K562 (cell line): ENCODE measurements around the gene ADIPOQ. TPM values are rescaled to one million over a fixed set of nuclear protein-coding genes. Genes with fewer than 3 reads are reported as not detected.
A peak's percentile ranks its signal among the peaks of the same experiment; 100 is the strongest.

Experiments used
- ATF1 ChIP-seq, 2 experiments: fragments of 450-650 bp in 1 of 2; IDR thresholded peaks; 2 replicates each; pipeline ENCODE4 v1.6.1; 2016; ENCODE audit warnings: missing compliant biosample characterization in 1 of 2, missing genetic modification characterization in 1 of 2
- CEBPB ChIP-seq: fragments of 450-650 bp; IDR thresholded peaks from 2 replicates; pipeline ENCODE4 v1.6.1; 2016; ENCODE audit warnings: missing genetic modification characterization, missing compliant biosample characterization
- CREM ChIP-seq: IDR thresholded peaks from 2 replicates; pipeline ENCODE4 v1.6.1; 2014; ENCODE audit warnings: antibody characterized with exemption, low read depth
- CTBP1 ChIP-seq: fragments of 450-650 bp; IDR thresholded peaks from 2 replicates; pipeline ENCODE4 v1.6.1; 2016; ENCODE audit warnings: borderline replicate concordance
- CXXC5 ChIP-seq: fragments of 250-450 bp; sonication (Bioruptor Pico); IDR thresholded peaks from 2 replicates; pipeline ENCODE4 v1.8.0; 2022; ENCODE audit warnings: inconsistent platforms, mild to moderate bottlenecking, moderate library complexity
- ETV5 ChIP-seq: sonication (generic); formaldehyde crosslinking; IDR thresholded peaks from 2 replicates; pipeline ENCODE4 v1.4.0; 2020; ENCODE audit warnings: low read depth, mild to moderate bottlenecking, missing genetic modification reagents
- FOXA3 ChIP-seq, 2 experiments: fragments of 450-650 bp in 1 of 2; sonication (generic) in 1 of 2; formaldehyde crosslinking; IDR thresholded peaks in 1 of 2; conservative IDR thresholded peaks in 1 of 2; 2 replicates each; pipeline versions ENCODE4 v1.4.0 to v1.8.0; 2020 to 2022; ENCODE audit warnings: mild to moderate bottlenecking in 2 of 2, missing genetic modification reagents in 1 of 2
- FOXP1 ChIP-seq: sonication (generic); formaldehyde crosslinking; IDR thresholded peaks from 2 replicates; pipeline ENCODE4 v1.8.0; 2022; ENCODE audit warnings: mild to moderate bottlenecking, missing genetic modification reagents
- GABPB1 ChIP-seq: sonication (generic); formaldehyde crosslinking; IDR thresholded peaks from 2 replicates; pipeline ENCODE4 v1.8.0; 2022; ENCODE audit warnings: mild to moderate bottlenecking, missing genetic modification reagents
- HDAC1 ChIP-seq, 2 experiments: fragments of 450-650 bp; IDR thresholded peaks; 2 replicates each; pipeline ENCODE4 v1.6.1; 2016 to 2017; ENCODE audit warnings: inconsistent platforms in 1 of 2, mild to moderate bottlenecking in 1 of 2, moderate library complexity in 1 of 2
- HSF4 ChIP-seq: fragments of 250-450 bp; sonication (Bioruptor Pico); IDR thresholded peaks from 2 replicates; pipeline ENCODE4 v2.1.2; 2022; ENCODE audit warnings: mild to moderate bottlenecking, moderate library complexity, borderline replicate concordance
- KLF16 ChIP-seq: IDR thresholded peaks from 2 replicates; pipeline ENCODE4 v1.6.1; 2016; ENCODE audit warnings: antibody characterized with exemption
- L3MBTL2 ChIP-seq: fragments of 450-650 bp; IDR thresholded peaks from 2 replicates; pipeline ENCODE4 v1.6.1; 2016; ENCODE audit warnings: mild to moderate bottlenecking, moderate library complexity
- LEF1 ChIP-seq: fragments of 450-650 bp; IDR thresholded peaks from 2 replicates; pipeline ENCODE4 v1.6.1; 2016; ENCODE audit warnings: mild to moderate bottlenecking
- MAFF ChIP-seq: IDR thresholded peaks from 2 replicates; pipeline ENCODE4 v1.6.1; 2012; ENCODE audit warnings: low read length, improper control_type of control experiment
- MTA3 ChIP-seq: fragments of 450-650 bp; formaldehyde crosslinking; IDR thresholded peaks from 2 replicates; pipeline ENCODE4 v1.6.1; 2017; ENCODE audit warnings: mild to moderate bottlenecking, borderline replicate concordance
- POLR2A ChIP-seq: fragments of 450-650 bp; conservative IDR thresholded peaks from 2 replicates; pipeline ENCODE4 v1.6.1; 2016
- POLR2AphosphoS5 ChIP-seq: IDR thresholded peaks from 2 replicates; pipeline ENCODE4 v1.6.1; 2011; ENCODE audit warnings: mild to moderate bottlenecking, low read depth, low read length, moderate library complexity; ENCODE audit not compliant: control insufficient read depth, insufficient read depth
- RAD21 ChIP-seq, 2 experiments: fragments of 250-450 bp in 1 of 2; fragments of 450-650 bp in 1 of 2; sonication (Bioruptor Pico) in 1 of 2; formaldehyde crosslinking in 1 of 2; IDR thresholded peaks in 1 of 2; conservative IDR thresholded peaks in 1 of 2; 2 replicates each; pipeline versions ENCODE4 v1.4.0 to v1.8.0; 2020 to 2022; ENCODE audit warnings: mild to moderate bottlenecking in 2 of 2, moderate library complexity in 1 of 2
- RBM25 ChIP-seq: fragments of 200-400 bp; formaldehyde crosslinking; IDR thresholded peaks from 2 replicates; pipeline ENCODE4 v1.6.1; 2018; ENCODE audit warnings: low read length, low read depth, moderate library complexity; ENCODE audit not compliant: severe bottlenecking
- SETDB1 ChIP-seq: IDR thresholded peaks from one replicate; pipeline ENCODE4 v1.6.1; 2012; ENCODE audit warnings: low read length, control low read depth, inconsistent platforms
- SIRT6 ChIP-seq: IDR thresholded peaks from one replicate; pipeline ENCODE4 v1.6.1; 2012; ENCODE audit warnings: low read depth, mild to moderate bottlenecking, control low read depth, inconsistent platforms, low read length, moderate library complexity
- SMARCA4 ChIP-seq: fragments of 450-650 bp; IDR thresholded peaks from 2 replicates; pipeline ENCODE4 v1.6.1; 2016
- SOX6 ChIP-seq: fragments of 450-650 bp; IDR thresholded peaks from 2 replicates; pipeline ENCODE4 v1.6.1; 2014; ENCODE audit warnings: mild to moderate bottlenecking
- TRIM24 ChIP-seq, 2 experiments: fragments of 450-650 bp; IDR thresholded peaks; 2 replicates each; pipeline ENCODE4 v1.6.1; 2016
- ZBED1 ChIP-seq: IDR thresholded peaks from 2 replicates; pipeline ENCODE4 v1.6.1; 2014
- ZEB2 ChIP-seq: fragments of 450-650 bp; IDR thresholded peaks from 2 replicates; pipeline ENCODE4 v1.6.1; 2016
- ZNF175 ChIP-seq: fragments of 200-800 bp; sonication (Bioruptor generic); IDR thresholded peaks from 2 replicates; pipeline ENCODE4 v1.6.1; 2016; ENCODE audit warnings: low read depth, mild to moderate bottlenecking, missing genetic modification characterization, missing compliant biosample characterization
- ZNF444 ChIP-seq: fragments of 250-450 bp; sonication (Bioruptor Pico); IDR thresholded peaks from 2 replicates; pipeline ENCODE4 v1.4.0; 2020; ENCODE audit warnings: mild to moderate bottlenecking, moderate library complexity
- polyA plus RNA-seq, 8 experiments: library from polyadenylated mRNA; depleted of rRNA in 4 of 8; stranded (reverse) in 5 of 8; unstranded in 3 of 8; fragments of >200 nt; fragmentation: Nextera tagmentation in 2 of 8; fragmentation: Illumina TruSeq in 1 of 8; extraction: Ambion mirVana in 2 of 8; extraction: Trizol in 1 of 8; gene quantifications; 2 replicates each; pipeline versions ENCODE4 v1.2.1 to v1.2.3, GENCODE V29; 2011 to 2014; ENCODE audit warnings: inconsistent platforms in 1 of 8, missing spikeins in 1 of 8
- total RNA-seq, 7 experiments: library from RNA; depleted of rRNA in 6 of 7; stranded (reverse); fragments of >200 nt in 6 of 7; fragmentation: Illumina TruSeq in 2 of 7; extraction: Trizol in 2 of 7; gene quantifications; 2 replicates each; pipeline versions ENCODE4 v1.2.1 to v1.2.3, GENCODE V29; 2011 to 2021; ENCODE audit warnings: low replicate concordance in 1 of 7
- TF ChIP-seq, protein P1 (sequence below): IDR thresholded peaks from 2 replicates; pipeline ENCODE4 v1.6.1; 2012; ENCODE audit warnings: low read depth, low read length, improper control_type of control experiment, borderline replicate concordance
- TF ChIP-seq, protein P2 (sequence below): fragments of 250-450 bp; sonication (Bioruptor Pico); IDR thresholded peaks from 2 replicates; pipeline ENCODE4 v1.8.0; 2021; ENCODE audit warnings: borderline replicate concordance, mild to moderate bottlenecking, moderate library complexity; ENCODE audit not compliant: poor library complexity, severe bottlenecking

The ADIPOQ gene
- total and polyA plus RNA-seq, 9 of the 15 experiments (the other 6 are each of a cell fraction or from before 2014, with no cell fraction given): 0.01 to 0.04 (median 0.03) TPM; not detected in 4

DNA sequence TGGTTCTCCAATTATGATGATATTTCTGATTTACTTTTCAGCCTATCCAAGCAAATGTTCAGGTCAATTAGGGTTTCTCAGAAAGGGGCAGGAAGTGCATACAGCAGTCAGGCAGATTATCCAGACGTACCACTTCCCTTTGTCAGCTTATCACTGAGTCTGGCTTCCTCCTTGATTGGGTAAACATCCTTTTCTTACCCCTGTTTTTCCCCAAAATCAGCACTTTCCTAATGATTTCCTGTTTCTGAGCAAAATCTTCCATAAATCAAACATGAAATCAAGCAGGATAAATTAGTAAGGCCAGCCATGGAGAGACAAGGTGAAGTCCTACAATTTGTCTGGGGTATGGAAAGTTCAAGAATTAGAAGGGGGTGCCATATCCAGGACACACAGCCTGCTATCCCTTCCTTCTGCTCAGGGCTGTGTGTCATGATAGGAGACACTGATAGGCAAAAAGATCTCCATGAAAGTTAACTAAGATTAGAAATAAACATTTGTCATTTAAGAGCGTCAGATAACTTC lies 29.0 kb downstream of the ADIPOQ start (continued):
- TF ChIP-seq ZNF444 (CRISPR knock-in tag): no peak
- TF ChIP-seq POLR2AphosphoS5: peak; percentile 15; the same call in 1 of the 2 replicates
- peak; percentile 63 to 89 for TF ChIP-seq TRIM24 (IDR thresholded peaks at IDR 0.05)
- TF ChIP-seq RBM25: no peak
- TF ChIP-seq, protein P1, sequence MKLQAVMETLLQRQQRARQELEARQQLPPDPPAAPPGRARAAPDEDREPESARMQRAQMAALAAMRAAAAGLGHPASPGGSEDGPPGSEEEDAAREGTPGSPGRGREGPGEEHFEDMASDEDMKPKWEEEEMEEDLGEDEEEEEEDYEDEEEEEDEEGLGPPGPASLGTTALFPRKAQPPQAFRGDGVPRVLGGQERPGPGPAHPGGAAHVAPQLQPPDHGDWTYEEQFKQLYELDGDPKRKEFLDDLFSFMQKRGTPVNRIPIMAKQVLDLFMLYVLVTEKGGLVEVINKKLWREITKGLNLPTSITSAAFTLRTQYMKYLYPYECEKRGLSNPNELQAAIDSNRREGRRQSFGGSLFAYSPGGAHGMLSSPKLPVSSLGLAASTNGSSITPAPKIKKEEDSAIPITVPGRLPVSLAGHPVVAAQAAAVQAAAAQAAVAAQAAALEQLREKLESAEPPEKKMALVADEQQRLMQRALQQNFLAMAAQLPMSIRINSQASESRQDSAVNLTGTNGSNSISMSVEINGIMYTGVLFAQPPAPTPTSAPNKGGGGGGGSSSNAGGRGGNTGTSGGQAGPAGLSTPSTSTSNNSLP: peak; percentile 77; the same call in 1 of the 2 replicates
- TF ChIP-seq GABPB1 (CRISPR knock-in tag): peak; percentile 79
- peak; percentile 42; the same call in 1 of the 2 replicates for TF ChIP-seq MAFF
- peak; percentile 24; the same call in 1 of the 2 replicates for TF ChIP-seq KLF16
- no peak for TF ChIP-seq HSF4 (CRISPR knock-in tag)
- peak in 1 of 2 experiments; percentile 45; a peak in 2 of 4 replicates for TF ChIP-seq HDAC1 (IDR thresholded peaks at IDR 0.05)
- no peak for TF ChIP-seq SETDB1
- TF ChIP-seq LEF1: peak; percentile 64; the same call in 1 of the 2 replicates
- TF ChIP-seq CEBPB (tag): peak; percentile 25; the same call in 1 of the 2 replicates
- TF ChIP-seq FOXA3 (CRISPR knock-in tag; conservative IDR thresholded peaks at IDR 0.05 in 1 of 2, IDR thresholded peaks at IDR 0.05 in 1 of 2): peak; percentile 83 to 93
- peak; percentile 81 for TF ChIP-seq SOX6
- peak; percentile 55 for TF ChIP-seq ZNF175 (CRISPR knock-in tag)
- TF ChIP-seq RAD21 (CRISPR knock-in tag; conservative IDR thresholded peaks at IDR 0.05 in 1 of 2, IDR thresholded peaks at IDR 0.05 in 1 of 2): peak; percentile 22 to 24; a peak in 3 of 4 replicates
- peak; percentile 53 for TF ChIP-seq CXXC5 (CRISPR knock-in tag)
- peak; percentile 80 for TF ChIP-seq ZEB2
- peak; percentile 24; the same call in 1 of the 2 replicates for TF ChIP-seq L3MBTL2
- TF ChIP-seq, protein P2, sequence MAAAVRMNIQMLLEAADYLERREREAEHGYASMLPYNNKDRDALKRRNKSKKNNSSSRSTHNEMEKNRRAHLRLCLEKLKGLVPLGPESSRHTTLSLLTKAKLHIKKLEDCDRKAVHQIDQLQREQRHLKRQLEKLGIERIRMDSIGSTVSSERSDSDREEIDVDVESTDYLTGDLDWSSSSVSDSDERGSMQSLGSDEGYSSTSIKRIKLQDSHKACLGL: no peak
- TF ChIP-seq POLR2A: peak; percentile 43; the same call in 1 of the 2 replicates
- peak; percentile 89 for TF ChIP-seq ETV5 (CRISPR knock-in tag)
- no peak for TF ChIP-seq ATF1 (CRISPR knock-in tag; IDR thresholded peaks at IDR 0.05)
- peak; percentile 36; the same call in 1 of the 2 replicates for TF ChIP-seq ATF1 (tag; IDR thresholded peaks at IDR 0.05)
- TF ChIP-seq SMARCA4: peak; percentile 84
- peak; percentile 79 for TF ChIP-seq CREM
- no peak for TF ChIP-seq SIRT6
- TF ChIP-seq FOXP1 (CRISPR knock-in tag): 0 out of 2 replicates have a peak, but pooled peaks have one; percentile 47
- TF ChIP-seq CTBP1: peak; percentile 61; the same call in 1 of the 2 replicates
- TF ChIP-seq ZBED1: 0 out of 2 replicates have a peak, but pooled peaks have one; percentile 51
- TF ChIP-seq MTA3: peak; percentile 66; the same call in 1 of the 2 replicates
